ENCODE measurements around the gene PIAS1.

GRCh38 chr15:68063606-68064005 is 9.5 kb downstream of the PIAS1 start:
- TF ChIP-seq EZH2phosphoT487 (IDR thresholded peaks at IDR 0.05; ENCODE audit: low read depth) (no peak), CTCF (IDR thresholded peaks at IDR 0.05; ENCODE audit: low read depth, low read length) (no peak)
